SK-N-SH treated with all-trans-retinoic acid at 6 μM for 48 hours (cell line): Measurements from ENCODE around the gene MACF1.
"Not testable (repeated sequence)": the region's sequence is repeated elsewhere in the genome, so short reads cannot be mapped to it uniquely, and the experiment has no call there.

Experiments used
- ATAC-seq: fragments of 200-7000 bp; cut with Tn5 transposase; 3 replicates; pipeline ENCODE4 v1.9.1; 2020; ENCODE audit warnings: mild to moderate bottlenecking, moderate library complexity
- ARNTL ChIP-seq: fragments of 450-650 bp; formaldehyde crosslinking; IDR thresholded peaks from 2 replicates; pipeline ENCODE4 v1.5.0; 2020; ENCODE audit warnings: low read depth, mild to moderate bottlenecking, moderate library complexity, borderline replicate concordance
- BACH2 ChIP-seq: fragments of 250-450 bp; sonication (Bioruptor Pico); IDR thresholded peaks from 2 replicates; pipeline ENCODE4 v1.9.0; 2021; ENCODE audit warnings: mild to moderate bottlenecking, borderline replicate concordance
- CSDC2 ChIP-seq: fragments of 250-450 bp; sonication (Bioruptor Pico); IDR thresholded peaks from 2 replicates; pipeline ENCODE4 v1.5.0; 2020; ENCODE audit warnings: mild to moderate bottlenecking, moderate library complexity
- ESRRG ChIP-seq: fragments of 250-450 bp; sonication (Bioruptor Pico); IDR thresholded peaks from 2 replicates; pipeline ENCODE4 v1.6.1; 2021; ENCODE audit warnings: mild to moderate bottlenecking
- GLIS3 ChIP-seq: fragments of 250-450 bp; sonication (Bioruptor Pico); IDR thresholded peaks from 2 replicates; pipeline ENCODE4 v1.5.0; 2020; ENCODE audit warnings: mild to moderate bottlenecking, moderate library complexity
- ISL1 ChIP-seq: fragments of 250-450 bp; sonication (Bioruptor Pico); IDR thresholded peaks from 2 replicates; pipeline ENCODE4 v2.1.2; 2022; ENCODE audit warnings: mild to moderate bottlenecking, moderate library complexity
- OSR1 ChIP-seq: fragments of 250-450 bp; sonication (Bioruptor Pico); IDR thresholded peaks from 2 replicates; pipeline ENCODE4 v1.8.0; 2022; ENCODE audit warnings: moderate library complexity, mild to moderate bottlenecking, inconsistent platforms
- PPARA ChIP-seq: fragments of 250-450 bp; sonication (Bioruptor Pico); IDR thresholded peaks from 2 replicates; pipeline ENCODE4 v1.5.0; 2020; ENCODE audit warnings: mild to moderate bottlenecking, borderline replicate concordance
- SNAI2 ChIP-seq: fragments of 250-450 bp; sonication (Bioruptor Pico); IDR thresholded peaks from 2 replicates; pipeline ENCODE4 v1.5.0; 2020; ENCODE audit warnings: mild to moderate bottlenecking, moderate library complexity
- TCF4 ChIP-seq: fragments of 250-450 bp; sonication (Bioruptor Pico); IDR thresholded peaks from 2 replicates; pipeline ENCODE4 v1.8.0; 2021; ENCODE audit warnings: mild to moderate bottlenecking, moderate library complexity, borderline replicate concordance
- TOX ChIP-seq: fragments of 250-450 bp; sonication (Bioruptor Pico); IDR thresholded peaks from 2 replicates; pipeline ENCODE4 v1.8.0; 2021; ENCODE audit warnings: mild to moderate bottlenecking, moderate library complexity, borderline replicate concordance
- ZC3H10 ChIP-seq: fragments of 250-450 bp; sonication (Bioruptor Pico); IDR thresholded peaks from 2 replicates; pipeline ENCODE4 v1.5.1; 2021; ENCODE audit warnings: mild to moderate bottlenecking, moderate library complexity
- ZFP3 ChIP-seq: fragments of 250-450 bp; sonication (Bioruptor Pico); IDR thresholded peaks from 2 replicates; pipeline ENCODE4 v1.5.0; 2020; ENCODE audit warnings: mild to moderate bottlenecking, moderate library complexity
- ZFP30 ChIP-seq: fragments of 450-650 bp; formaldehyde crosslinking; IDR thresholded peaks from 2 replicates; pipeline ENCODE4 v1.5.0; 2022; ENCODE audit warnings: mild to moderate bottlenecking, moderate library complexity
- ZNF70 ChIP-seq: fragments of 450-650 bp; formaldehyde crosslinking; IDR thresholded peaks from 2 replicates; pipeline ENCODE4 v1.5.0; 2020; ENCODE audit warnings: mild to moderate bottlenecking, moderate library complexity
- ZNF8 ChIP-seq: fragments of 450-650 bp; formaldehyde crosslinking; IDR thresholded peaks from 2 replicates; pipeline ENCODE4 v1.5.0; 2020; ENCODE audit warnings: mild to moderate bottlenecking, moderate library complexity
- TF ChIP-seq, protein P1 (sequence below): fragments of 250-450 bp; sonication (Bioruptor Pico); IDR thresholded peaks from 2 replicates; pipeline ENCODE4 v1.8.0; 2021; ENCODE audit warnings: low read depth, mild to moderate bottlenecking, moderate library complexity, borderline replicate concordance
- TF ChIP-seq, protein P2 (sequence below): fragments of 250-450 bp; sonication (Bioruptor Pico); IDR thresholded peaks from 2 replicates; pipeline ENCODE4 v1.5.1; 2021; ENCODE audit warnings: mild to moderate bottlenecking, moderate library complexity
- TF ChIP-seq, protein P3 (sequence below): fragments of 250-450 bp; sonication (Bioruptor Pico); IDR thresholded peaks from 2 replicates; pipeline ENCODE4 v1.5.0; 2020; ENCODE audit warnings: mild to moderate bottlenecking, moderate library complexity
- TF ChIP-seq, protein P4 (sequence below): fragments of 250-450 bp; sonication (Bioruptor Pico); IDR thresholded peaks from 2 replicates; pipeline ENCODE4 v1.5.1; 2020; ENCODE audit warnings: low read depth, mild to moderate bottlenecking, moderate library complexity

MACF1 gene

DNA sequence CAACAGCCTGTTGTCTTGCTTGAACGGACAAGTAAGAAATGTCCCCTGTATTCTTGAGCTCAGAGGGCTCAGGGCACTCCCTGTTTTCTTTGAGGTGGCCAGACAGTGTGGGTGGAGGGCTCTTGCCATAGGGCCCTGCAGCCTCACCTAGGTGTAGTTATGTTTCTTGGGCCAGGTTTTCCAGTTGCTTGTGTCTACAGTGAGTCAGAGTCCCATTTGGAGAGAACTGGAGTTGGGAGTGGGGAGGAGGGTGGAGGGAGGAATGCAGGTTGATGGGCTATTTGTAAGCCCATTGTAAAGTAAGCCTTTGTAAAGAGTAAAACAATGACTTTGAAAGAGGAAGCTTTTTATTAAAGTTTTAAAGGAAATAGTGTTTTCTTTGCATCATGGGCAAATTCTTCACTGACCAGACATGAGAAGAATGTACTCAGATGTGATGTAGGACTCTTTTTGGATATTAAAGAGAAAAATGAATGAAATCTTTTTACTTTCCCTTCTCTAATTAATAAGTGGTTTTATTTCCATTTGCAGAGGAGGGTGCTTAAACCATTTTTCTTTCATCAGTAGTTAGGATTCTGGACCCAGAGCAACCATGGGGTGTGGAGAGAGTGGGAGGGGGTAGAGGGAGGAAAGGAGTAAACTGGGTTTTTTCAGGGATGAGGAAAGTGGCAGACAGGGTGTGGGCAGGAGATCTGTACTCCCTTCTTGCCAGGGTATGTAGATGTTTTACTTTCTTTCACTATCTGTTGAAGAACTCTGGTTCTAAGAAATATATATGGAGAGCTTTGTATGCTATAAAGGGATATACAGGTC is 45.1 kb upstream of the MACF1 start:
- no peak for TF ChIP-seq CSDC2 (CRISPR knock-in tag)
- no peak for TF ChIP-seq ZC3H10 (CRISPR knock-in tag)
- no peak for TF ChIP-seq BACH2 (CRISPR knock-in tag)
- TF ChIP-seq PPARA: no peak
- ATAC-seq: peak; percentile 53

DNA sequence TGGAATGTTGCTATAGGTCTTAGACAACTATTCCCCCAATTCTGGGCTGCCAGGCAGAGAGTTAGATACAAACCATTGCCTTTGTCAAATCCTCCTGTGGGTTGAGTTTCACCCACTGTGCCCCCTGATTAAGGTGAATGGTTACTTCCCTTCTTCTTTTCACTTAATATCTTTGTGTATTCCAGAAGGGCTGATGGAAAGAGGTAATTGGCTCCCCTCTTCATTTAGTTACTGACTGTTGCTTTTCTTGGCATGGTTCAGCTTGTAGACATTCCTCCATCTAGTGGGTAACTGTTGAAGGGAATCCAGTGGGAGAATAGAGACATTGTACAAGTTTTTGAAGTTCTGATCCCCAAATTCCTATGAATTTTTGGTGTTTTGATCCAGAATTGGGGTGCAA is 43.8 kb upstream of the MACF1 start:
- TF ChIP-seq ISL1 (CRISPR knock-in tag) (peak; percentile 33; the same call in 1 of the 2 replicates), TCF4 (CRISPR knock-in tag) (no peak)
- ATAC-seq: peak; percentile 43; the same call in 2 of the 3 replicates

DNA sequence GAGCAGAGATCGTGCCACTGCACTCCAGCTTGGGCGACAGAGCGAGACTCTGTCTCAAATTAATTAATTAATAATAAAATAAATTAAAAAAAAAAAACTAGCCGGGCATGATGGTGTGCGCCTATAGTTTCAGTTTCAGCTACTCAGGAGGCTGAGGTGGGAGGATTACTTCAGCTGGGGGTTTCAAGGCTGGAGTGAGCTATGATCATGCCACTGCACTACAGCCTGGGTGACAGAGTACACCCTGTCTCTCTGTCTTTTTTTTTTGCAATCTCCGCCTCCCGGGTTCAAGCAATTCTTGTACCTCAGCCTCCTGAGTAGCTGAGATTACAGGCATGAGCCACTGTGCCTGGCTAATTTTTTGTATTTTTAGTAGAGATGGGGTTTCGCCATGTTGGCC is 42.7 kb upstream of the MACF1 start:
- ATAC-seq: not testable (repeated sequence)

DNA sequence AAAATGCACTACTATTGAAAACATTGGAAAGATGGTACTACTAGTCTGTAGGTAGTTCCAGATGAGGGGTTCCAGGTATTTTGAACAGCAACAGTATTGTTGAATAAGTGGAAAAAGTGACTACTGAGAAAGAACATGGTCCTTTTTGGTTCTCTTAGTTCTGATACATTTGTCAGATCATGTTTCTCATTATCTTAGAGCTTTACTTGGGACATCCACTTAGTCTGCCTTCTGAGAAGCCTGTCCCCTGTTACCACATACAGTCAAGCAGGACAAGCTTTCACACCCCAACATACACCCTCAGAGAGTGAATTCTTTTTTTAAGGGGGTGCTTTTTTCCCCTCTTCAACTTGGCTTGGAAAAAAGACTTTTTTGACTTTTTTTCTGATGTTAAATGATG is 41.0 kb upstream of the MACF1 start:
- TF ChIP-seq CSDC2 (CRISPR knock-in tag) (no peak), ZFP3 (no peak), TCF4 (CRISPR knock-in tag) (no peak), ISL1 (CRISPR knock-in tag) (no peak), OSR1 (CRISPR knock-in tag) (no peak), PPARA (no peak), ESRRG (no peak), ZC3H10 (CRISPR knock-in tag) (no peak), BACH2 (CRISPR knock-in tag) (no peak), TOX (CRISPR knock-in tag) (no peak), SNAI2 (CRISPR knock-in tag) (no peak), ZFP30 (CRISPR knock-in tag) (no peak), ZNF70 (CRISPR knock-in tag) (no peak), GLIS3 (CRISPR knock-in tag) (no peak), ZNF8 (CRISPR knock-in tag) (no peak), ARNTL (no peak)
- TF ChIP-seq, protein P1, sequence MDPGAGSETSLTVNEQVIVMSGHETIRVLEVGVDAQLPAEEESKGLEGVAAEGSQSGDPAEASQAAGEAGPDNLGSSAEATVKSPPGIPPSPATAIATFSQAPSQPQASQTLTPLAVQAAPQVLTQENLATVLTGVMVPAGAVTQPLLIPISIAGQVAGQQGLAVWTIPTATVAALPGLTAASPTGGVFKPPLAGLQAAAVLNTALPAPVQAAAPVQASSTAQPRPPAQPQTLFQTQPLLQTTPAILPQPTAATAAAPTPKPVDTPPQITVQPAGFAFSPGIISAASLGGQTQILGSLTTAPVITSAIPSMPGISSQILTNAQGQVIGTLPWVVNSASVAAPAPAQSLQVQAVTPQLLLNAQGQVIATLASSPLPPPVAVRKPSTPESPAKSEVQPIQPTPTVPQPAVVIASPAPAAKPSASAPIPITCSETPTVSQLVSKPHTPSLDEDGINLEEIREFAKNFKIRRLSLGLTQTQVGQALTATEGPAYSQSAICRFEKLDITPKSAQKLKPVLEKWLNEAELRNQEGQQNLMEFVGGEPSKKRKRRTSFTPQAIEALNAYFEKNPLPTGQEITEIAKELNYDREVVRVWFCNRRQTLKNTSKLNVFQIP (CRISPR knock-in tag): no peak
- TF ChIP-seq, protein P2, sequence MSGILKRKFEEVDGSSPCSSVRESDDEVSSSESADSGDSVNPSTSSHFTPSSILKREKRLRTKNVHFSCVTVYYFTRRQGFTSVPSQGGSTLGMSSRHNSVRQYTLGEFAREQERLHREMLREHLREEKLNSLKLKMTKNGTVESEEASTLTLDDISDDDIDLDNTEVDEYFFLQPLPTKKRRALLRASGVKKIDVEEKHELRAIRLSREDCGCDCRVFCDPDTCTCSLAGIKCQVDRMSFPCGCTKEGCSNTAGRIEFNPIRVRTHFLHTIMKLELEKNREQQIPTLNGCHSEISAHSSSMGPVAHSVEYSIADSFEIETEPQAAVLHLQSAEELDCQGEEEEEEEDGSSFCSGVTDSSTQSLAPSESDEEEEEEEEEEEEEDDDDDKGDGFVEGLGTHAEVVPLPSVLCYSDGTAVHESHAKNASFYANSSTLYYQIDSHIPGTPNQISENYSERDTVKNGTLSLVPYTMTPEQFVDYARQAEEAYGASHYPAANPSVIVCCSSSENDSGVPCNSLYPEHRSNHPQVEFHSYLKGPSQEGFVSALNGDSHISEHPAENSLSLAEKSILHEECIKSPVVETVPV (CRISPR knock-in tag): no peak
- TF ChIP-seq, protein P3, sequence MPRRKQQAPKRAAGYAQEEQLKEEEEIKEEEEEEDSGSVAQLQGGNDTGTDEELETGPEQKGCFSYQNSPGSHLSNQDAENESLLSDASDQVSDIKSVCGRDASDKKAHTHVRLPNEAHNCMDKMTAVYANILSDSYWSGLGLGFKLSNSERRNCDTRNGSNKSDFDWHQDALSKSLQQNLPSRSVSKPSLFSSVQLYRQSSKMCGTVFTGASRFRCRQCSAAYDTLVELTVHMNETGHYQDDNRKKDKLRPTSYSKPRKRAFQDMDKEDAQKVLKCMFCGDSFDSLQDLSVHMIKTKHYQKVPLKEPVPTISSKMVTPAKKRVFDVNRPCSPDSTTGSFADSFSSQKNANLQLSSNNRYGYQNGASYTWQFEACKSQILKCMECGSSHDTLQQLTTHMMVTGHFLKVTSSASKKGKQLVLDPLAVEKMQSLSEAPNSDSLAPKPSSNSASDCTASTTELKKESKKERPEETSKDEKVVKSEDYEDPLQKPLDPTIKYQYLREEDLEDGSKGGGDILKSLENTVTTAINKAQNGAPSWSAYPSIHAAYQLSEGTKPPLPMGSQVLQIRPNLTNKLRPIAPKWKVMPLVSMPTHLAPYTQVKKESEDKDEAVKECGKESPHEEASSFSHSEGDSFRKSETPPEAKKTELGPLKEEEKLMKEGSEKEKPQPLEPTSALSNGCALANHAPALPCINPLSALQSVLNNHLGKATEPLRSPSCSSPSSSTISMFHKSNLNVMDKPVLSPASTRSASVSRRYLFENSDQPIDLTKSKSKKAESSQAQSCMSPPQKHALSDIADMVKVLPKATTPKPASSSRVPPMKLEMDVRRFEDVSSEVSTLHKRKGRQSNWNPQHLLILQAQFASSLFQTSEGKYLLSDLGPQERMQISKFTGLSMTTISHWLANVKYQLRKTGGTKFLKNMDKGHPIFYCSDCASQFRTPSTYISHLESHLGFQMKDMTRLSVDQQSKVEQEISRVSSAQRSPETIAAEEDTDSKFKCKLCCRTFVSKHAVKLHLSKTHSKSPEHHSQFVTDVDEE: no peak
- TF ChIP-seq, protein P4, sequence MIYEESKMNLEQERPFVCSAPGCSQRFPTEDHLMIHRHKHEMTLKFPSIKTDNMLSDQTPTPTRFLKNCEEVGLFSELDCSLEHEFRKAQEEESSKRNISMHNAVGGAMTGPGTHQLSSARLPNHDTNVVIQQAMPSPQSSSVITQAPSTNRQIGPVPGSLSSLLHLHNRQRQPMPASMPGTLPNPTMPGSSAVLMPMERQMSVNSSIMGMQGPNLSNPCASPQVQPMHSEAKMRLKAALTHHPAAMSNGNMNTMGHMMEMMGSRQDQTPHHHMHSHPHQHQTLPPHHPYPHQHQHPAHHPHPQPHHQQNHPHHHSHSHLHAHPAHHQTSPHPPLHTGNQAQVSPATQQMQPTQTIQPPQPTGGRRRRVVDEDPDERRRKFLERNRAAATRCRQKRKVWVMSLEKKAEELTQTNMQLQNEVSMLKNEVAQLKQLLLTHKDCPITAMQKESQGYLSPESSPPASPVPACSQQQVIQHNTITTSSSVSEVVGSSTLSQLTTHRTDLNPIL (CRISPR knock-in tag): no peak
- TF ChIP-seq, all 23 proteins: peak for 0
- ATAC-seq: no peak

DNA sequence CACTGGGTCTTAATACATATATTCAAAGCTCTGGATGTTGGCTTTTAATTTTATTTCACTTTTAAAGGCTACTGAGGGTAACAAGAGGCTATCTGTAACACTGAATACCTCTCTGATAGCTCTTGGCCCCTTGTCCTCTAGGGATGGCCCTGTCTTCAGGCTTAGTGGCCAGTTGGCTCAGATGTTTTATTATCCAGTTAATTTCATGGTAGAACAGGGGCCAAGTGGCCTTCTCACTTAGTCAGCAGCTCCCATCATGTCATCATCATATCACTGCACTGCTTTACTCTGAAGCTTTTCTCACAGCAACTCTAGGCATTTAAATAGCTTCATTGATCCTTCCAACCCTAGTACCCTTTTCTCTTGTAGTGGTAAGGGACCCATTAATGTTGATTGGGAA is 40.2 kb upstream of the MACF1 start:
- no peak for ATAC-seq
- TF ChIP-seq ZNF70 (CRISPR knock-in tag): no peak
- no peak for TF ChIP-seq CSDC2 (CRISPR knock-in tag)
- TF ChIP-seq ZC3H10 (CRISPR knock-in tag): no peak
